ENCODE results near the gene ZNF366. TPM values are rescaled to one million over a fixed set of nuclear protein-coding genes. Genes with fewer than 3 reads are reported as not detected.

The ZNF366 gene
- total and polyA plus RNA-seq, 8 donors, result 0.10 to 6.8 (median 1.7) TPM; not detected in 1

GRCh38 chr5:72472031-72472430 is 35.2 kb downstream of the ZNF366 start:
- H3K27me3 ChIP-seq, result no peaks in the 10 kb centered on the region
- DNase-seq, result no peak
- no peaks in the 10 kb centered on the region for H3K36me3 ChIP-seq
- H3K4me1 ChIP-seq, result peaks cover 0 to 17% (median 0%) of the 10 kb centered on the region in 4 donors
- intact Hi-C loops (cut with DNase I; ENCODE audit: low total_unique reads), result no loop called here
- WGBS, 5 donors, result 86 to 100% (median 88%) methylated on average over 1 of the region's 1 CpG
- no peaks in the 10 kb centered on the region for H3K9me3 ChIP-seq
- no peak for TF ChIP-seq EP300 (IDR thresholded peaks at IDR 0.05)
- TF ChIP-seq CTCF (IDR thresholded peaks at IDR 0.05), result no peak
- no peak for TF ChIP-seq POLR2A (IDR thresholded peaks at IDR 0.05)
- no peak for TF ChIP-seq POLR2AphosphoS5 (IDR thresholded peaks at IDR 0.05)
- no peak overlapping the region for H3K4me3 ChIP-seq
- no peak overlapping the region for H3K27ac ChIP-seq

GRCh38 chr5:72470826-72471225 is 36.4 kb downstream of the ZNF366 start:
- H3K36me3 ChIP-seq, result no peaks in the 10 kb centered on the region
- no peaks in the 10 kb centered on the region for H3K27me3 ChIP-seq
- intact Hi-C loops (cut with DNase I; ENCODE audit: low total_unique reads), result no loop called here
- no peaks in the 10 kb centered on the region for H3K9me3 ChIP-seq
- H3K4me1 ChIP-seq, result peaks cover 0 to 17% (median 0%) of the 10 kb centered on the region in 4 donors
- H3K27ac ChIP-seq, result no peak overlapping the region
- no peak overlapping the region for H3K4me3 ChIP-seq
- TF ChIP-seq POLR2AphosphoS5 (IDR thresholded peaks at IDR 0.05), result no peak
- TF ChIP-seq CTCF (IDR thresholded peaks at IDR 0.05), result no peak
- no peak for DNase-seq
- WGBS, 5 donors, result 86 to 98% (median 96%) methylated on average over 2 of the region's 2 CpGs

GRCh38 chr5:72468606-72469005 is 38.6 kb downstream of the ZNF366 start:
- no peaks in the 10 kb centered on the region for H3K9me3 ChIP-seq
- DNase-seq, result no peak
- no peak for TF ChIP-seq POLR2A (IDR thresholded peaks at IDR 0.05)
- TF ChIP-seq EP300 (IDR thresholded peaks at IDR 0.05), result no peak
- no peak for TF ChIP-seq POLR2AphosphoS5 (IDR thresholded peaks at IDR 0.05)
- no peak for TF ChIP-seq CTCF (IDR thresholded peaks at IDR 0.05)

GRCh38 chr5:72468024-72468423 is 39.2 kb downstream of the ZNF366 start:
- no peak for TF ChIP-seq CTCF (IDR thresholded peaks at IDR 0.05)
- no peak overlapping the region for H3K4me3 ChIP-seq
- no peaks in the 10 kb centered on the region for H3K27me3 ChIP-seq
- 75 to 84% (median 79%) methylated on average over 5 of the region's 5 CpGs for WGBS, 5 donors
- H3K27ac ChIP-seq, result no peak overlapping the region
- no peaks in the 10 kb centered on the region for H3K36me3 ChIP-seq
- intact Hi-C loops (cut with DNase I; ENCODE audit: low total_unique reads), result no loop called here
- H3K4me1 ChIP-seq, result peaks cover 0 to 17% (median 0%) of the 10 kb centered on the region in 4 donors
- H3K9me3 ChIP-seq, result no peaks in the 10 kb centered on the region
- DNase-seq, result no peak

More at GRCh38 chr5:72468606-72469005, 38.6 kb downstream of the ZNF366 start:
- intact Hi-C loops (cut with DNase I; ENCODE audit: low total_unique reads), result no loop called here
- H3K27me3 ChIP-seq, result no peaks in the 10 kb centered on the region
- peaks cover 0 to 17% (median 0%) of the 10 kb centered on the region in 4 donors for H3K4me1 ChIP-seq
- H3K27ac ChIP-seq, result no peak overlapping the region
- H3K36me3 ChIP-seq, result no peaks in the 10 kb centered on the region
- no peak overlapping the region for H3K4me3 ChIP-seq
- WGBS, 5 donors, result 11 to 44% (median 26%) methylated on average over 1 of the region's 1 CpG

Measured in stomach (tissue), 9 donors.